22Rv1 (cell line): ENCODE measurements around the gene POLD3.

ENCODE experiments used
- ZFX ChIP-seq: fragments of 450-650 bp; IDR thresholded peaks from 2 replicates; pipeline ENCODE4 v1.6.1; 2017; ENCODE audit warnings: antibody characterized with exemption, borderline replicate concordance
- TF ChIP-seq, protein P1 (sequence below): fragments of 450-650 bp; IDR thresholded peaks from 2 replicates; pipeline ENCODE4 v1.5.1; 2017; ENCODE audit warnings: mild to moderate bottlenecking

DNA sequence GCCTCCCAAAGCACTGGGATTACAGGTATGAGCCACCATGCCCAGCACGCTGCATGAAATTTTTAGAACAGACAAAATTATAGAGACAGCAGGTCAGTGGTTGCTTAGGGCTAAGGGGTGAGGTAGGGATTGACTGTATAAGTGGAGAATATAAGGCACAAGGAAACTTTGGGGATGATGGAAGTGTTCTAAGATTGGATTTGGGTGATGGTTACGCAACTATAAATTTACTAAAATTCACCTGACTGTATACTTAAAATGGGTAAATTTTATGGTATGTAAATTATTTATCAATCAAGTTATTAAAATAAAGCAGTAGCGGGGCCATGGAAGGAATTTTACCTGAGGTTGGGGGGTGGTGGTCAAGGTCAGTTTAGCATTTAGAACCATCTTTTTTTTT lies 16.4 kb upstream of the POLD3 start:
- TF ChIP-seq, protein P1, sequence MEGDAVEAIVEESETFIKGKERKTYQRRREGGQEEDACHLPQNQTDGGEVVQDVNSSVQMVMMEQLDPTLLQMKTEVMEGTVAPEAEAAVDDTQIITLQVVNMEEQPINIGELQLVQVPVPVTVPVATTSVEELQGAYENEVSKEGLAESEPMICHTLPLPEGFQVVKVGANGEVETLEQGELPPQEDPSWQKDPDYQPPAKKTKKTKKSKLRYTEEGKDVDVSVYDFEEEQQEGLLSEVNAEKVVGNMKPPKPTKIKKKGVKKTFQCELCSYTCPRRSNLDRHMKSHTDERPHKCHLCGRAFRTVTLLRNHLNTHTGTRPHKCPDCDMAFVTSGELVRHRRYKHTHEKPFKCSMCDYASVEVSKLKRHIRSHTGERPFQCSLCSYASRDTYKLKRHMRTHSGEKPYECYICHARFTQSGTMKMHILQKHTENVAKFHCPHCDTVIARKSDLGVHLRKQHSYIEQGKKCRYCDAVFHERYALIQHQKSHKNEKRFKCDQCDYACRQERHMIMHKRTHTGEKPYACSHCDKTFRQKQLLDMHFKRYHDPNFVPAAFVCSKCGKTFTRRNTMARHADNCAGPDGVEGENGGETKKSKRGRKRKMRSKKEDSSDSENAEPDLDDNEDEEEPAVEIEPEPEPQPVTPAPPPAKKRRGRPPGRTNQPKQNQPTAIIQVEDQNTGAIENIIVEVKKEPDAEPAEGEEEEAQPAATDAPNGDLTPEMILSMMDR = no peak
- no peak for TF ChIP-seq ZFX
